Endothelial cell of umbilical vein (primary cell): ENCODE data around the gene TCERG1L. TPM values are rescaled to one million over a fixed set of nuclear protein-coding genes. Genes with fewer than 3 reads are reported as not detected.

ENCODE experiments used
- BruUV-seq: library from RNA; stranded (reverse); fragments of 400-500 nt; replicated peaks from 2 replicates; lab custom pipeline; 2021; lab: Mats Ljungman, UMichigan
- CTCF ChIA-PET: fragments of 300-600, 350-600 bp; sonication (Branson Sonifier 250); formaldehyde crosslinking; loops from one replicate; lab custom pipeline; 2021; ENCODE audit warnings: antibody characterized with exemption, inconsistent platforms; lab: Charles Lee
- POLR2A ChIA-PET: fragments of 300-600, 350-600 bp; sonication (Branson Sonifier 250); formaldehyde crosslinking; loops from one replicate; lab custom pipeline; 2021; ENCODE audit warnings: antibody characterized with exemption, inconsistent platforms; lab: Charles Lee
- DNase-seq: peaks from one replicate; pipeline ENCODE4 v3.0.0-alpha.2; 2011; ENCODE audit warnings: low read depth, low spot score
- FAIRE-seq: peaks from 2 replicates; lab custom pipeline; 2011; peaks lifted over from hg19 to GRCh38; lab: Jason Lieb, UNC
- H2AFZ ChIP-seq: 2 replicates; pipeline ENCODE4 v1.6.0; 2012; ENCODE audit warnings: low read depth, low read length, control low read depth, inconsistent platforms
- H3K27ac ChIP-seq: 2 replicates; pipeline ENCODE4 v1.5.1; 2011; ENCODE audit warnings: low read depth, mild to moderate bottlenecking, control low read depth, low read length, moderate library complexity; ENCODE audit not compliant: insufficient read depth
- H3K27me3 ChIP-seq, 2 experiments: 2 replicates each; pipeline versions ENCODE4 v1.6.0 to v1.6.1; 2011; ENCODE audit warnings: low read length in 2 of 2, mixed read lengths in 1 of 2; ENCODE audit not compliant: control insufficient read depth in 2 of 2, insufficient read depth in 2 of 2
- H3K36me3 ChIP-seq, 2 experiments: 2 replicates in 1 of 2; 3 replicates in 1 of 2; pipeline ENCODE4 v1.5.1; 2011; ENCODE audit warnings: low read length in 2 of 2, mild to moderate bottlenecking in 1 of 2, moderate library complexity in 1 of 2; ENCODE audit not compliant: control insufficient read depth in 2 of 2, insufficient read depth in 2 of 2; ENCODE audit errors: extremely low read depth in 1 of 2
- H3K4me1 ChIP-seq: 3 replicates; pipeline ENCODE4 v1.5.1; 2011; ENCODE audit warnings: mild to moderate bottlenecking, low read length; ENCODE audit not compliant: control insufficient read depth, insufficient read depth; ENCODE audit errors: extremely low read depth
- H3K4me2 ChIP-seq: 2 replicates; pipeline ENCODE4 v1.6.1; 2011; ENCODE audit warnings: low read length, control low read depth, mixed read lengths; ENCODE audit not compliant: insufficient read depth
- H3K4me3 ChIP-seq, 3 experiments: fragments of 200-600 bp in 1 of 3; sonication (generic), shearing (Covaris generic) in 1 of 3; replicated peaks in 1 of 3; 2 replicates each; pipeline ENCODE4 v1.5.1; 2011 to 2016; ENCODE audit warnings: control low read depth in 3 of 3, low read length in 3 of 3, mild to moderate bottlenecking in 2 of 3, inconsistent platforms in 1 of 3, low read depth in 1 of 3, moderate library complexity in 1 of 3; ENCODE audit not compliant: insufficient read depth in 1 of 3
- H3K79me2 ChIP-seq: 2 replicates; pipeline ENCODE4 v1.6.0; 2012; ENCODE audit warnings: low read length, inconsistent platforms; ENCODE audit not compliant: control insufficient read depth, insufficient read depth
- H3K9ac ChIP-seq: replicated peaks from 2 replicates; pipeline ENCODE3; 2011; ENCODE audit warnings: low read length, control low read depth; ENCODE audit not compliant: insufficient read depth; ENCODE audit errors: extremely low read depth
- H3K9me1 ChIP-seq: replicated peaks from 3 replicates; pipeline ENCODE4 v1.6.0; 2011; ENCODE audit warnings: mild to moderate bottlenecking, low read length; ENCODE audit not compliant: control insufficient read depth, insufficient read depth; ENCODE audit errors: extremely low read depth
- H3K9me3 ChIP-seq: replicated peaks from 2 replicates; pipeline ENCODE4 v1.5.1; 2012; ENCODE audit warnings: low read length, inconsistent platforms; ENCODE audit not compliant: control insufficient read depth, insufficient read depth
- H4K20me1 ChIP-seq: replicated peaks from 2 replicates; pipeline ENCODE3; 2011; ENCODE audit warnings: mild to moderate bottlenecking, low read length; ENCODE audit not compliant: control insufficient read depth, insufficient read depth; ENCODE audit errors: extremely low read depth
- EZH2 ChIP-seq: IDR thresholded peaks from 2 replicates; pipeline ENCODE4 v1.6.1; 2012; ENCODE audit warnings: borderline replicate concordance, low read depth, mild to moderate bottlenecking, moderate library complexity, low read length, inconsistent platforms; ENCODE audit not compliant: severe bottlenecking
- GATA2 ChIP-seq: IDR thresholded peaks from 2 replicates; pipeline ENCODE4 v1.7.0; 2011; ENCODE audit warnings: low read depth, mild to moderate bottlenecking, moderate library complexity, mixed read lengths, low read length; ENCODE audit not compliant: insufficient read length, insufficient read depth
- MYC ChIP-seq: IDR thresholded peaks from one replicate; pipeline ENCODE4 v1.6.1; 2011; ENCODE audit warnings: mild to moderate bottlenecking, low read depth, low read length
- POLR2A ChIP-seq: IDR thresholded peaks from 2 replicates; pipeline ENCODE4 v1.6.1; 2012; ENCODE audit warnings: low read depth, mild to moderate bottlenecking, control low read depth, low read length
- POLR2AphosphoS5 ChIP-seq: IDR thresholded peaks from 2 replicates; pipeline ENCODE4 v1.6.1; 2012; ENCODE audit warnings: low read depth, mild to moderate bottlenecking, control low read depth, low read length, moderate library complexity; ENCODE audit not compliant: insufficient read depth
- dilution Hi-C: fragments of 300-500 bp; cut with MboI; formaldehyde crosslinking; loops from one replicate; pipeline ENCODE4 v1.15.0; 2019; ENCODE audit warnings: low sequenced_read_pairs; ENCODE audit not compliant: extremely low pct_ligation_motif_present
- intact Hi-C: fragments of 100-400 bp; cut with micrococcal nuclease; formaldehyde crosslinking; loops from one replicate; pipeline ENCODE4 v1.10.0; 2022
- polyA plus RNA-seq, 4 experiments: library from polyadenylated mRNA; depleted of rRNA in 3 of 4; stranded (reverse) in 3 of 4; unstranded in 1 of 4; fragments of >200 nt; gene quantifications; 2 replicates each; pipeline versions ENCODE4 v1.2.1 to v1.2.3, GENCODE V29; 2011 to 2012; ENCODE audit warnings: missing spikeins in 1 of 4
- total RNA-seq: library from RNA; stranded (reverse); gene quantifications from 2 replicates; pipeline ENCODE4 v1.2.3, GENCODE V29; 2021
- TF ChIP-seq, protein P1 (sequence below): IDR thresholded peaks from 2 replicates; pipeline ENCODE4 v1.6.1; 2011; ENCODE audit not compliant: insufficient read depth, insufficient read length

The TCERG1L gene
- total and polyA plus RNA-seq, 2 donors (not counting 3 experiments of a cell fraction or from before 2014, with no cell fraction given): not detected

- H3K9me3 ChIP-seq: peaks cover 4% of the 10 kb centered on the region
- intact Hi-C loops: no loop called here
- no peak overlapping the region for H2AFZ ChIP-seq
- TF ChIP-seq POLR2AphosphoS5 (no peak), POLR2A (no peak)
- TF ChIP-seq, protein P1, sequence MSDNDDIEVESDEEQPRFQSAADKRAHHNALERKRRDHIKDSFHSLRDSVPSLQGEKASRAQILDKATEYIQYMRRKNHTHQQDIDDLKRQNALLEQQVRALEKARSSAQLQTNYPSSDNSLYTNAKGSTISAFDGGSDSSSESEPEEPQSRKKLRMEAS: no peak
- dilution Hi-C loops: no loop called here
- no peaks in the 10 kb centered on the region for H3K9me1 ChIP-seq
- no peaks in the 10 kb centered on the region for H4K20me1 ChIP-seq
- no peak for DNase-seq
- no peak overlapping the region for H3K4me3 ChIP-seq
- no peak overlapping the region for H3K27ac ChIP-seq
- H3K27me3 ChIP-seq: no peaks in the 10 kb centered on the region
- no peak for FAIRE-seq
- ChIA-PET CTCF (no interaction called here), POLR2A (no interaction called here)
- no peak overlapping the region for H3K9ac ChIP-seq
- no peak overlapping the region for H3K4me2 ChIP-seq
- H3K4me1 ChIP-seq: no peaks in the 10 kb centered on the region
- no peaks in the 10 kb centered on the region for H3K36me3 ChIP-seq
- H3K79me2 ChIP-seq: no peaks in the 10 kb centered on the region
- BruUV-seq: no TSS peak
These were observed 26.2 kb upstream of the TCERG1L start for GRCh38 chr10:131337741-131338140.

GRCh38 chr10:131332821-131333220 lies 21.3 kb upstream of the TCERG1L start:
- Histone ChIP-seq H3K4me3 (no peak overlapping the region), H3K4me1 (no peaks in the 10 kb centered on the region), H3K27ac (no peak overlapping the region), H2AFZ (no peak overlapping the region), H3K36me3 (no peaks in the 10 kb centered on the region), H3K9ac (no peak overlapping the region), H3K79me2 (no peaks in the 10 kb centered on the region), H3K4me2 (no peak overlapping the region), H3K9me1 (no peaks in the 10 kb centered on the region), H4K20me1 (no peaks in the 10 kb centered on the region), H3K27me3 (no peaks in the 10 kb centered on the region), H3K9me3 (no peaks in the 10 kb centered on the region)
- no peak for TF ChIP-seq EZH2
- TF ChIP-seq MYC: no peak
- no peak for TF ChIP-seq POLR2A
- no peak for TF ChIP-seq GATA2
- intact Hi-C loops: no loop called here
- dilution Hi-C loops: no loop called here
- CTCF ChIA-PET: no interaction called here
- FAIRE-seq (no peak), DNase-seq (no peak)
- BruUV-seq: no TSS peak
- POLR2A ChIA-PET: no interaction called here
